Coronary artery (tissue), 2 donors: ENCODE results near the gene PAPSS1.
"Not testable (repeated sequence)": the region's sequence is repeated elsewhere in the genome, so short reads cannot be mapped to it uniquely, and the experiment has no call there.

ENCODE experiments used
- DNase-seq: peaks from one replicate; pipeline ENCODE4 v3.0.0-alpha.2; 2017; ENCODE audit warnings: low spot score
- H3K27ac ChIP-seq, 2 donors: fragments of 200-600 bp; sonication (generic); one replicate each; pipeline ENCODE4 v1.5.1; 2016 to 2019
- H3K4me3 ChIP-seq: fragments of 200-600 bp; sonication (generic); 2 replicates; pipeline ENCODE4 v1.5.1; 2016; ENCODE audit warnings: mild to moderate bottlenecking, moderate library complexity
- TF ChIP-seq, protein P1 (sequence below): fragments of 200-600 bp; sonication (generic); IDR thresholded peaks from one replicate; pipeline ENCODE4 v1.5.1; 2019; ENCODE audit warnings: antibody characterized with exemption

The PAPSS1 gene

DNA sequence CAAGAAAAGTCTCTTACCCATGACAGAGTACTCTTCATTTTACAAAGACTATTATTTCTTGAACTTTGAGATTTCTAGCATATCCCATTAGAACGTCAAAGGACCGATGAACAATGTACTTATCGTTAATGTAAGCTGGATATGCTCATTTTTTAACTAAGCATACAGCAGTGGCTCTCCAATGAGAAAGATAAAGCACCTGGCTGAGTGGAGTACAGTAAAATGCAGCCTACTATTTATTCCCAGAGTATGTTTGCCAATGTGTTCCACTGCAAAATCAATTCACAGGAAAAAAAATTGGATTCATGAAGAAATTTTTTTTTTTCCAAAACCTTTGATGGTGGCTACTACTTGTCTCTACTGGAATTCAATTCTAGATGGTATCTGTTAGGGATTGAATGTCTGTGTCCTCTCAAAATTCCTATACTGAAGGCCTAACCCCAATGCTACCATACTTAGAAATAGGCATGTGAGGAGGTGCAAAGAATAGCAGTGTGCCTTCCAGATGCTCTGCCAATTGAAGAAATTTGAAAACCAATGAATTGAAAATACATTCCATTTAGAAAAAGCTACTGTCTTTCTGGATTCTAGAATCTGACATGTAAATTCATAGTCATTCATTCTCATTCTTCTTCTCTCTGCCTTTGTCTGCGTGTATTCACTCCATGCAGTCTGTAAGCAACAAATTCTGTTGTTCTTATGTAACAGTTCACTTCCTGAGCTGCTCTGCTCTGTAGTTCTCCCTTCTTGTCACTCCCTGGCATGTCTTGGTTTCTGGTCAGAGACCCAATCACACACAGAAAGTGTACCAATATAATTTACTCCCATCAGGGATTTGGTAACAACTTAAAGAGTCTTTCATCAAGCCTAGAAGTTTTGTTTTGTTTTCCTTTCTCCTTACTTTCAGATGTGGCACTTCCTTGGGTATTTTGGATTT lies 61.4 kb downstream of the PAPSS1 start:
- TF ChIP-seq, protein P1, sequence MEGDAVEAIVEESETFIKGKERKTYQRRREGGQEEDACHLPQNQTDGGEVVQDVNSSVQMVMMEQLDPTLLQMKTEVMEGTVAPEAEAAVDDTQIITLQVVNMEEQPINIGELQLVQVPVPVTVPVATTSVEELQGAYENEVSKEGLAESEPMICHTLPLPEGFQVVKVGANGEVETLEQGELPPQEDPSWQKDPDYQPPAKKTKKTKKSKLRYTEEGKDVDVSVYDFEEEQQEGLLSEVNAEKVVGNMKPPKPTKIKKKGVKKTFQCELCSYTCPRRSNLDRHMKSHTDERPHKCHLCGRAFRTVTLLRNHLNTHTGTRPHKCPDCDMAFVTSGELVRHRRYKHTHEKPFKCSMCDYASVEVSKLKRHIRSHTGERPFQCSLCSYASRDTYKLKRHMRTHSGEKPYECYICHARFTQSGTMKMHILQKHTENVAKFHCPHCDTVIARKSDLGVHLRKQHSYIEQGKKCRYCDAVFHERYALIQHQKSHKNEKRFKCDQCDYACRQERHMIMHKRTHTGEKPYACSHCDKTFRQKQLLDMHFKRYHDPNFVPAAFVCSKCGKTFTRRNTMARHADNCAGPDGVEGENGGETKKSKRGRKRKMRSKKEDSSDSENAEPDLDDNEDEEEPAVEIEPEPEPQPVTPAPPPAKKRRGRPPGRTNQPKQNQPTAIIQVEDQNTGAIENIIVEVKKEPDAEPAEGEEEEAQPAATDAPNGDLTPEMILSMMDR, result no peak
- no peak for DNase-seq
- Histone ChIP-seq H3K27ac (no peak overlapping the region), H3K4me3 (no peak overlapping the region)

DNA sequence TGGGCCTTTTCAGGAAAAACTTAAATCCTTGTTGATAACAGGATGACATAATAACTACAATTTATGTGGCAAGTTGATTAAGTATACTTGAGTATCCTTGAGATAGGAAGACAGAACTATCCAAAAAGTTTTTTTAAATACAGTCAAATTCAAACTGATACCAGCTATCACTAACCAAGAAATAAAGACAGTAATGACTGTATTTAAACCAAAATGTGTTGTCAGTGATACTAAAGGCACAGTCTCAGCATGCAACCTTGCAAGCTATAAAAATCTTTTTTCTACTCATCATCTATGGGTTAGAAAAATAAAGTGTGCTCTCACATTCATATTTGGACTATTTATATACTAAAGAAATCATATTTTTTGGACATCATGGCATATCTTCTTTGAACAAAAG lies 64.7 kb downstream of the PAPSS1 start:
- DNase-seq, result no peak
- TF ChIP-seq, protein P1, result no peak
- no peak overlapping the region for H3K4me3 ChIP-seq
- H3K27ac ChIP-seq, result no peak overlapping the region

DNA sequence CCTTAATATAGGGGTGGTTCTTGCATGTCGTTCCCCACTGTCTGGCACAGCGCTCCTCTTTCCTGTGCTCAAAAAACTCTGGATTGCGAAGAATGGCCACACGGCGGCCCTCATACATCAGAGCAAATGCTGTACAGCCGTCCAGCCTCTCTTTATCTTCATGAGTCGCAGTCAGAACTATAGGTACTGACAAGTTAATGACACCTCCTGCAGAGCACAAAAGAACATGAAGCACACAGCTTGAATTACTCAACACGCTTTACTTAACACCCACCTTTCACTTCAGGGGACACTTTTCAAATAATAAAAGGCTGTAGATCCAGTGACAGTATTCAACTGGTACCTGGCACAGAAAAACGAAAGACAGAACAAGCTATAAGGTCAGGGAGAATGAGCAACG lies 65.3 kb downstream of the PAPSS1 start:
- TF ChIP-seq, protein P1, result no peak
- Histone ChIP-seq H3K4me3 (no peak overlapping the region), H3K27ac (no peak overlapping the region)
- no peak for DNase-seq

DNA sequence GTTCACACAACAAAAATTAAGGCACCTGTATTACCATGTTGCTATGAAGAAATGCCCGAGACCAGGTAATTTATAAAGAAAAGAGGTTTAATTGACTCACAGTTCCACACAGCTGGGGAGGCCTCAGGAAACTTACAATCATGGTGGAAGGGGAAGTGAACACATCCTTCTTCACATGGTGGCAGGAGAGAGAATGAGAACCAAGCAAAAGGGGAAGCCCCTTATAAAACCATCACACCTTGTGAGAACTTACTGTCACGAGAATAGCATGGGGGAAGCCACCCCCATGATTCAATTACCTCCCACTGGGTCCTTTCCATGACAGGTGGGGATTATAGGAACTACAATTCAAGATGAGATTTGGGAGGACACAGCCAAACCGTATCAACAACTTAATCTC lies 68.6 kb downstream of the PAPSS1 start:
- DNase-seq, H3K27ac ChIP-seq, H3K4me3 ChIP-seq: not testable (repeated sequence)

DNA sequence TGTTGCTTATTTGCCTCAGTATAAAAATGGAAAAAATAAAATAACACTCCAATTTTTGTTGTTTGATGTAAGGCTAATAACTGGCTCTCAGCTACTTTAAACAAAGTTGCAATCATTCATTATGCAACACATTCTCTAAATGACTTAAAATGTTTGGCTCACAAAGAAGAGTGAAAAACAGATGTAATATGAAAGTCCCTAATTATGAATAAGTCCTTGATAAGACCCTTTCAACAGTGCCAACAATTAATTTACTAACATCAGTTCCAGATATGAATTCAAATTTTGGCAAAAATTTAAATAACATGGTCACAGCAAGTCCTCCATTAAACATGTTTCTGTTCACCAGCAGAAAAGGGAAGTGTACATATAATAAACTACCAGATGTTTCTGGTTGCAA lies 69.8 kb downstream of the PAPSS1 start:
- no peak overlapping the region for H3K27ac ChIP-seq
- H3K4me3 ChIP-seq, result no peak overlapping the region
- DNase-seq, result no peak
- TF ChIP-seq, protein P1, result no peak

DNA sequence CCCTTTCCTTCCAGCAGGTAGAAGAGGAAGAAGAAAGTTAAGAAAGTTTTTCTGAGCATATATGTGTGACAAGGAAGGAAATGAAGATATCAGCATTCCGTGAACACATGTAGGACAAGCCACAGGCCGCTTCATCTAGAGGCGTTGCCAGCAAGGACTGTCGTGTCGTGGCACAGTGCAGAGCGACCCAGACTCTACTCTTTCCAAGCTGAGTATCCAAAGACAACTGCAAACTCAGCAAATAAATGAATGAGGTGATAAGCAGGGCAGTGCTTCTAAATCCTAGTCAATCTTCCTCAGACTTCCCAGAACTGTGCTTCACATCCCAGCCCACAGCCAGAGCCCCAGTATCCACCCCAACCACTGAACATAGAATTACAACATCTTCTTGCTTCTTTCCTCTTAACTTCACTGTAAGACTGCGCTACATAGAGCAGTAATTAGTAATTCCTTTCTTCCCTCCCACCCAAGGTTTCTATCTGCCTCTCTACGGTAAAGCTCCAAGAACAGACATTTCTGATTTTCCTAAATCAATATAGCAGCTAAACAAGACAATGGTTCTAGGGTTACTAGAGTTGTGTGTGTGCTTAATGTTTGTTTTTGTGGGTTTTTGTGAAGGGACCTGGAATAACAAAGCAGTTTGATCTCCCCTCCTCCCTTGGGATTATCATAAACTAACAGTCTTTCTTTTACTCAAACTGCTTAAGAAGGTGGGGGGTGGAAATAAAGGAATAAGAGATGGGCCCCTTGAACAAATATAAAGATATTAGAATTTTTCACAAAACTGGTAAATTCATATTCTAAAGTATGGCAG lies 71.6 kb downstream of the PAPSS1 start:
- no peak overlapping the region for H3K4me3 ChIP-seq
- TF ChIP-seq, protein P1, result no peak
- no peak for DNase-seq
- no peak overlapping the region for H3K27ac ChIP-seq

DNA sequence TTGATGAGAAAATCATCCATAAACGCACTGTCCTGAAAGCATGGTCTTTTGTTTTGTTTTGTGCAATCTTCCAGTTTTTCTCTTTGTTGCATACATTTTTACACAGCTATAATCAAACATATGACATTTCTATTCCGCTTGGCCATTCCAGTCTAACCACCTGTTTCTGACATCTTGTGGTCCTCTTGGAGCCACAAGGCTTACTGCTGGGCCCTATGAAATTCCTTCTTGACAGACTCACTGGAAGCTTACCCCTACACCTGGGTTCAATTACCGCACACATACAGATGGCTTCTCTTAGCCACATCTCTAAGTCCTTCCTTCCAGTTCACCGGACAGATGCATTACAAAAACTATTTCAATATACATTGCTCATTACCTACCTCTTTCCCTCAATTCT lies 72.4 kb downstream of the PAPSS1 start:
- TF ChIP-seq, protein P1, result no peak
- H3K4me3 ChIP-seq, result no peak overlapping the region
- DNase-seq, result no peak
- no peak overlapping the region for H3K27ac ChIP-seq
